ENCODE measurements around the gene LRRC71.

LRRC71 gene

DNA sequence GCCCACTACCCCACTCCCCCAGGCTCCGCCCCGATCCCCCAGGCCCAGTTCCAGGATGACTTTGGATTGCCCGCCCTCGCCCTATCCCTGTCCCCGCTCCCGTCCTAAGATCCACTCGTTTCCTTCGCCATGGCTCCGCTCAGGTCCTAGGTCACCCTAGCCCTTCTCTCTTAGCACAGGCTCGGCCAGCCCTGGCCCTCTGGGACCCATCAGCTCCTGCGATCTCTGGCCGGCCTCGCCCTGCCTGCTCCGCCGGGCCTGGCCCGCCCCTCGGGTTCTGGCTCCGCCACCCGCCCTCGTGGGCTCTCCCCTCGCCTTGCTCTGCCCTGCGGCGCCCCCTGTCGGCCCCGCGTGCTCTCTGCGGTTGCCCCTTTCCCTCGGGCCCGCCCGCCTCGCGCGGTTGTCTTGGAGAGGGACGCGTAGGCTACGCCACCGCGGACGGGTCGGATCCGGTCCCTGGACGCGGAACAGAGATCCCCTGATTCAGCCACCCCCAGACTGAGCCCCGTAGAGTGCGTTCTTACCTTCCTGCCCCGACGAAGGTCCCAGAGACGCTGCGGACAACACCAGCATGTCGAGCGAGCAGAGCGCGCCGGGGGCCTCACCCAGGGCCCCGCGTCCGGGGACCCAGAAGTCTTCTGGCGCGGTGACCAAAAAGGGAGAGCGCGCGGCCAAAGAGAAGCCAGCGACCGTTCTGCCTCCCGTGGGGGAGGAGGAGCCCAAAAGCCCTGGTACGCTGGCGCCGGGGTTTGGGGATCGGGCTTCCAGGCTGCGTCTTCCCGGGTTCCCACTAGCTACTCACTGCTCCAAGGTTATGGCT, at the start of gene LRRC71:
Gene LRRC71 (plus strand): TSS at position 400 of the 820 bp plus-strand sequence. CDS start 172 bp downstream, at position 572.
- DNase-seq: no peak

DNA sequence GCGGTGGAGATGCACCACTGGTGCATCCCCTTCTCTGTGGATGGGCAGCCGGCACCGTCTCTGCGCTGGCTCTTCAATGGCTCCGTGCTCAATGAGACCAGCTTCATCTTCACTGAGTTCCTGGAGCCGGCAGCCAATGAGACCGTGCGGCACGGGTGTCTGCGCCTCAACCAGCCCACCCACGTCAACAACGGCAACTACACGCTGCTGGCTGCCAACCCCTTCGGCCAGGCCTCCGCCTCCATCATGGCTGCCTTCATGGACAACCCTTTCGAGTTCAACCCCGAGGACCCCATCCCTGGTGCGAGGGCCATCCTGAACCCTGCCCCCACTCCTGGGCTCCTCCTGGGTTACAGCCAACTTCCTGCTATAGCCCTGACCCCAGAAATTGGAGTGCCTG, 46.8 kb upstream of the LRRC71 start:
- no peak for DNase-seq

DNA sequence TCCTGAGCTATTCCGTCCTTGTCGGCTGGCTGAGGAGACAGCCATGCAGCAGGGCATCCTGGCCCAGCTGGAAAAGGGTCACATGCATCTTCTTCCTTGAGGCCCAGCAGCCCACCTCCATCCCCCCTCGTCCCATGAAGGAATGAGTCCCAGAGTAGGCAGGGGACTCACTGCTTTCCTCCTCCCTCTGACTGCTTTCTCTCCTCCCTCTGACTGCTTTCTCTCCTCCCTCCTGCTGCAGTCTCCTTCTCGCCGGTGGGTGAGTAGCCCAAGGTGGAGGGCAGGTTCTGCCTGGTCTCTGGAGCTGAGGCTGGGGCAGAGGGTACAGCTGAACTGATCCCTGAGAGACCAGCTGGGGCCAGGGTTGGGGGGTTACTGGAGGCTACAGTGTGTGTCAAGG, 46.3 kb upstream of the LRRC71 start:
- no peak for DNase-seq

DNA sequence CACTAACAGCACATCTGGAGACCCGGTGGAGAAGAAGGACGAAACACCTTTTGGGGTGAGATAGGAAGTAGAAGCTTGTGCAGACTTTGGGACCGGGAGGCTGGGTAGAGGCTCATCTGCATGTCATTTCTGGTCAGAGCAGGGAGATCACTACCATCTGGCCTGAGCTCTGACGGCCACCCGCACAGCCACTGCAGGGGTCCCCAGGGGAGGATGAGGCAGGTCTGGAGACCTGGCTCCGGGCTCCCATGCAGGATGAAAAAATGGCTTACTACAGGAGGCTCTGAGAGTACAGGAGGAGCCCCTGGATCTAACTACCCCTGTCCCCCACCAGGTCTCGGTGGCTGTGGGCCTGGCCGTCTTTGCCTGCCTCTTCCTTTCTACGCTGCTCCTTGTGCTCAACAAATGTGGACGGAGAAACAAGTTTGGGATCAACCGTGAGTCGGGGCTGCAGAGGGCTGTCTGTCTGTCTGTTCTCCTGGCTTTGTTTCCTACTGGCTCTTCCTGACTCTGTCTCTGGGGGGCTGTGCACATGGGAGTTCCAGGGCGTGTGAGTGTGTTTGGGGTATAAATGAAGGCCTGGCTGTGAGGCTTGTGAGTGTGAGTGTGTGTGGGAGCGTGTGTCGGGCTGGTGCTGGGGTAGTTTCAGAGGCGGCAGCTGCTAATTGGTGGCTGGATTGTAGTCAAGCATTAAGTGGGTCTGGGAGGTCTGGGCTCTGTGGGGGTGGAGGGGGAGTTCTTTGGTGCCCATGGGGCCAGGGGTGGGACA, 45.7 kb upstream of the LRRC71 start:
- DNase-seq: no peak

DNA sequence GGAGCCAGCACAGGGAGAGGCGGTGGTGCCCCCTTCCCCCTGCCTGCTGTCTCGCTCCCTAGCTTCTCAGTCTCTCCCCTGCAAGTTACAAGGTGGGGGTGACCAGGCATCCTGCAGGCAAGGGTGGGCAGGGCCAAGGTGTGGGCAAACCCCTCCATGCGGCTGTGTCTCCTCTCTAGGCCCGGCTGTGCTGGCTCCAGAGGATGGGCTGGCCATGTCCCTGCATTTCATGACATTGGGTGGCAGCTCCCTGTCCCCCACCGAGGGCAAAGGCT, 45.2 kb upstream of the LRRC71 start:
- DNase-seq: no peak

DNA sequence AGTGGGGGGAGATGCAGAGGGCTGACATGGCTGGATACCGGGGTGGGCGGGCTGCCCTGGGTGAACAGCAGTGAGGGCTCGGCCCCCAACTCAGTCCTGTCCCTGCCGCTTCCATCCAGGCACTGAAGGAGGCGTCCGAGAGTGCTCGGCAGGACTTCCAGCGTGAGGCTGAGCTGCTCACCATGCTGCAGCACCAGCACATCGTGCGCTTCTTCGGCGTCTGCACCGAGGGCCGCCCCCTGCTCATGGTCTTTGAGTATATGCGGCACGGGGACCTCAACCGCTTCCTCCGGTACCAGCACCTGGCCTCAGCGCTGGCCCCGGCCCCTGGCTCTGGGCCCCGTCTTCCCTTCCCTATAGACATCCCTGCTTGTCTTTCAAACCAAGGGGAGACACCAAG, 44.2 kb upstream of the LRRC71 start:
- no peak for DNase-seq

DNA sequence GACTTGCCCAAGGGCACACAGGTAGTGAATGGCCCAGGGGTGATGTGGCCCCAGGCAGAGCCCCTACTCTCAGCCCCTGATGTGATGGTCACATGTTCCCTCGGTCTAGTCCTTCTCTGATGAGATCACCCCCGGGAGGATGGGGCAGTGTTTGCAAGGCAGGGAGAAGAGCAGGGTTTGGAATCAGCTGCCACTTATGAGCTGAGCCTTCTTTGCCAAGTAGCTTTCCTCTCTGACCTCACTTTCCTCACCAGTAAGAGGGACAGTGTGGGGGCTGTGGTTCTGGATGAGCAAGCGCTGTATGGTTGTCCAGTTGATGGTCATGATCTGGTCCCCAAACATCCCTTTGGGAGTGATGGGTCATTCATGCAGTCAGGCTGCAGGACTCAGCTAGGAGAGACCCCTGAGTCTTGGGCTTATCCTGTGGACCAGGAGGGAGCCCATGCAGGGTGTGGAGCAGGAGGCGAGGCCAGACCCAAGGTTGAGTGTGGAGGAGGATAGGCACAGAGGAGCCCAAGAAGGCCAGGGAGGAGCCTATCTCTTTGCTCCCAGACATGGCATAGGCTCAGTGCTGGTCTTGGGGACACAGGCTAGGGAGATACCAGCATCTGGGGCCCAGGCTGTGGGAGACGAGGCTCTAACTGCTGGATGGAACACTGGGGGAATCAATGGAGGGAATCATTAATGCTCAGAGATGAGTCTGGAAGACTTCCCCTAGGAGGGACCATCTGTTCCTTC, 42.8 kb upstream of the LRRC71 start:
- no peak for DNase-seq

DNA sequence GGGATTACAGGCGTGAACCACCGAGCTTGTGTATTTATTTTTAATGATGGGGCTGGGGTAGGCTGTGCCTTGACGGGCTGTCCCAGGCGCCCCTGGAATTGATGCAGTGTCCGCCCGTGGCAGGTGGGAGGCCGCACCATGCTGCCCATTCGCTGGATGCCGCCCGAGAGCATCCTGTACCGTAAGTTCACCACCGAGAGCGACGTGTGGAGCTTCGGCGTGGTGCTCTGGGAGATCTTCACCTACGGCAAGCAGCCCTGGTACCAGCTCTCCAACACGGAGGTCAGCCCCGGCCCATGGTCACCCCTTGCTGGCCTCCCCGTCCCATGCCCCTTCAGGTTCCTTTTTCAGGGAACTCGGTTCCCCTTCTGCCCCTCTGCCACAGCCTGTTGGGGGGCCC, 40.6 kb upstream of the LRRC71 start:
- no peak for DNase-seq

DNA sequence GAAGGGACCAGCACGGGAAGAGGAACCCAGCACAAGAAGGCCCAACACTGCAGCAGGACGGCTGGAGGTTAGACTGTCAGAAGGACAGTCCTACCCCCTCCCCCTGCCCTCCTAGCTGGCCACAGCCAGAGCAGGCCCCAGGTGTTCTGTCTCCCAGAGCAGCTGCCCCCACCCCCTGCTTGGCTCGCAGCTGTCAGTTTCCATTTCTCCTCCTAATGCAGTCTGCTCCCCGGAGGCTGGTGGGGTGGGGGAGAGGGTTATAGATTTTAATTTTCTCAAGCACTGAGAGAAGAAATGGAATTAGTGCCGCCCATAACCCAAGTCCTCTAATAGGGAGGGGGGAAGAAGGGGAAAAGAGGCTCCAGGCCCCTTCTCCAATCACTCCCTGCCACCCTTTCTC, 40.0 kb upstream of the LRRC71 start:
- DNase-seq: no peak

DNA sequence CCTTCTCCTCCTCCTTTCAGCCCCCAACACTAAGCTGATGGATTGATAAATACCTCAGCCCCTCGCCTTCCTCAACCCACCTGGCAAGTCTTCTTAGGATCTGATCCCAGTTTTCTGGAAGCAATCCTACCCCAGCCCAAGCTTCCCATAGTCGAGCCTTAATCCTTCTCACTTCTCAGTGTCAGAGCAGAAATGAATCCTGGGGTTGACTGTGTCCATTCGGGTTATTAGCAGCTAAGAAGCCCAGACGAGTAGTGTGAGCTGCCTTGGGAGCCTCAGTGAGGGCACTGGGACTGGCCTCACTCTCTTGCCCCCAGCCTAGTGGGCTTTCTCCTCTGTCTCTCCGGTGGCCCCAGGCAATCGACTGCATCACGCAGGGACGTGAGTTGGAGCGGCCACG, 39.3 kb upstream of the LRRC71 start:
- DNase-seq: no peak

DNA sequence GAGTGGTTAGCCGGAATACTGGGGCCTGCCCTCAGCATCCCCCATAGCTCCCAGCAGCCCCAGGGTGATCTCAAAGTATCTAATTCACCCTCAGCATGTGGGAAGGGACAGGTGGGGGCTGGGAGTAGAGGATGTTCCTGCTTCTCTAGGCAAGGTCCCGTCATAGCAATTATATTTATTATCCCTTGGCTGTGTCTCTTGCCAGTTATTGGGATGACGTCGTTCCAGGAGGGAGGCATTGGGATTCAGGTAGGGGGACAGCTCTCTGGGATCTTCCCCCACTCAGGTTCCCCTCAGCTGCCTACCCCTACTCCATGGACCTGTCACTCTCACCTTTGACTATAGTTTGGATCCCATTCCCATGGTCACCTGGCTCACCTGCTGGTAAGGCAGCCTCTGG, 38.8 kb upstream of the LRRC71 start:
- DNase-seq: no peak

DNA sequence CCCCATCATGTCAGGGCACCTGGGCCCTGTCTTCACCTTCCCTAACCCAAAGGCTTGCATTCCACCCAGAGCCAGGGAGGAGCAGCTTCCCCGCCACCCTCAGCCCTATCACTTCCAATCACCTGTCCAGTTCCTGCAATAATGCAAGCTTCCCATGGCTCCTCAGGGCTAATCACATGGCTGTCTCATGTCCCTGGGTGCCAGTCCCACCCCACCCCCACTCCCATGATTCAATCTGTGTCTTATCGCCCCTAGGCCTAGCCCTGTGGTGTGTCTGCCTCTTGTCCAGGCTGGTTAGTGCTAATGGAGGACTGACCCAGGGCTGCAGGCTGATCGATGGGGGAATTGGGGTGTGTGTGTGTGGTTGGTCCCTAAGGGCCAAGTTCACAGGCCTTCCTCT, 37.9 kb upstream of the LRRC71 start:
- DNase-seq: no peak

DNA sequence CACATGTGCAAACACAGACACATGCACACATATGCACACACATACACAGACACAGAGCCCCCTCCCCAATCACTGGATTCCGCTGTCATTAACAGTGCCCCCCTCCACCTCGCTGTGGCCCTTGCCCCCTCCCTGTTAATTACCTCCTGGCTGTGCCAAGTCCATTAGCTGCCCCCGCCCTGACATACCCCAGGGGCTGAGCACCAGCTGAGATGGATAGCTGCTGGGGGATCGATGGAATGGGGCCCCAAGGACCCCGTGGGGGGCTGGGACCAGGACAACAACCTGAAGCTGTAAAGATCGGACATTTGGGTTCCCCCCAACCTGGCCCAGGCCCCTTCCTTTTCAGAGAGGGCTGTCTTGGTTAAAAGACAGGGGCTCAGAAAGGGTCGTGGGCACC, 36.5 kb upstream of the LRRC71 start:
- DNase-seq: no peak

DNA sequence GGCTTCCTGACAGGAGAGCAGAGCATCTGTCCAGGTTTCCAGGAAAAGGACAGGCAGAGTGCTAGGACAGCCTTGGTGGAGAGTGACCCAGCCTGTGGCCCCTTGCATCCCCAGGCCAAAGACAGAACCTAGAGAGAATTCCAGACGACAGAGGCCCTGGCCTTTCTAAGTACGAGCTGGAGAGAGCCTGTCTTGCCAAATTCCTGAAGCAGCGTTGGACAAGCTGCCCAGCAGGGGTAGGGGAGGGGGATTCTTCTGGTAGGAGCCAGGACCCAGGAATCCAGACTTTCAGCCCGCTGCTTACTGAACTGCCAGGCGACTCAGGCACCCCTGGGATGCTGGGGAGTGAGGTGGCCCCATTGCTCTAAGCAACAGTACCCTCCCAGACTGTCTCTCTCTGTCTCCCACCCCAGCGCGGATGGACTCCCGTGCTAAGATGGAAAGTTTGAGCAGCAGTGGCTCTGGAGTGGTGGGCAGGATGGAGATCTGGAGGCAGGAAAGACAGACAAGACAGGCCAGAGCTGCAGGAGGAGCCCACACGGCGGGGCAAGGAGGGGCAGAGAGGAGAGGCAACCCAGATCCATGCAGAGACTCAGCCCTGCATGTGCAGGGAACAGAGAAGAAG, 35.8 kb upstream of the LRRC71 start:
- no peak for DNase-seq

DNA sequence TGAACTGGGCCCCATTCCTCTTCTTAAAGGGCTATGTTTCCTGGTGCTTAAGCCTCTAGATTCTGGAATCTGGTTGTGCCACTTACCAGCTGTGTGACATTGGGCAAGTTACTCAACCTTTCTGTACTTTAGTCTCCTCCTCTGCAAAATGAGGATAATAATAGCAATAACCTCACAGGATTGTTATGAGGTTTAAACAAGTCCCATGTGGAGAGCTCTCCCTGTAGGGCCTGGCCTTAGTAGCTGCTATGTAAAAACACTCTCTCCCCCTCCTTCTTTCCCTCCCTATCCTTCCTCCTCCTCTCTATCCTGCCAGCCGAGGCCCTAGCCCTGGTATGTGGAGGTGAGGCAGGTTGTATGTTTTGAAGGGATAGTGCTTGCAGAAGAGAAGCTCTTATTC, 35.1 kb upstream of the LRRC71 start:
- DNase-seq: no peak

DNA sequence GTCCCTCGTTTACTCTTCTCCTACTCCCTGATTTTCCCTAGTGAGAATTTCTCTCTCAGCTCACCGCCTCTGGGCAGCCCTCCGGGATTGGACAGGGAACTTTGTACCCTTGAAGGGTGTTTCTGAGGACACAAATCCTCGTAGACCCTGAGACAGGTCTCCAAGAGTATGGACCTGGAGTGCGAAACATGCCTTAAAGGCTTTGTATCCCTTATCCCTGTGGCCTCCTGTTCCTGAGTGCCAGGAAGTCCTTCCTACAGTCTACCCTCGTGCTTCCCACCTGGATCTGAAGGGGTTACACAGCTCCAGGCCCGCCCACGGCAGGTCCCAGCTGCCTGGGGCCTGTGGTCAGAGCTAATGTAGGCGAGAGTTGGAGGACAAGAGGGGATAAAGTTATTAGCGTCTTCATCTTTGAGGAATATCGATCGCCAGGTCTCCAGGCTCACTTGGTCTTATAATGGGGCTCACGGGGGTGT, 34.5 kb upstream of the LRRC71 start:
- DNase-seq: no peak

DNA sequence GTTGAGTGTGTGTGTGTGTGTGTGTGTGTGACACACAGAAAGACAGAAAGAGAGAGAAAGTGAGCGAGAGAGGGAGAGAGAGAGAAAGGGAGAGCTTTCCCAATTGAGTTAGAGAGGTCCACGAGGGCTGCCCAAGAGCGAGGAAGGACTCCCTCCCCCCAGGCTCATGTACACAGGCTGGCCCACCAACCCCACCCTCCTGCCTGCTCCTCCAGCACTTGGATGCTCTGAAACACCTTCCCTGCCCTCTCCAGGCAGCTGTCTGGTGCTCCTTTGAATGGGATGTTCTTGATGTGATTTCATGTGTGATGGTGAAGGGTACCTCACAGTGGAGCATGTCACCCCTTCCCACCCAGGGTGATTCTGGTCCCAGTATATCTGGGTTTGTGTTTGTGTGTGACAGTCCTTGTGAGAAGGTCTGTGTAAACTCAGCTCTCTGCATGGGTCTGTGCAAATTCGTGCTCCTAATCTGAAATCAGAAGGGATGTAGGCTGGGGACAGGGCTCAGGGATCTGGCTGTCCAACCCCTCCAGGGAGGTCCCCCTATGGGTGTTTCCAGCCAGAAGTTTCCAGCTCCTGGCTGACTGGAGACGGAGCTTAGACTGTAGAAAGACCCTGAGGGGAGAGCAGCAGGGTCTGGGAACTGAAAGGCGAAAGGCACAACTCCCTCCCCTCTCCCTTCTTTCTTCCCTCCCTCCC, 33.7 kb upstream of the LRRC71 start:
- no peak for DNase-seq

DNA sequence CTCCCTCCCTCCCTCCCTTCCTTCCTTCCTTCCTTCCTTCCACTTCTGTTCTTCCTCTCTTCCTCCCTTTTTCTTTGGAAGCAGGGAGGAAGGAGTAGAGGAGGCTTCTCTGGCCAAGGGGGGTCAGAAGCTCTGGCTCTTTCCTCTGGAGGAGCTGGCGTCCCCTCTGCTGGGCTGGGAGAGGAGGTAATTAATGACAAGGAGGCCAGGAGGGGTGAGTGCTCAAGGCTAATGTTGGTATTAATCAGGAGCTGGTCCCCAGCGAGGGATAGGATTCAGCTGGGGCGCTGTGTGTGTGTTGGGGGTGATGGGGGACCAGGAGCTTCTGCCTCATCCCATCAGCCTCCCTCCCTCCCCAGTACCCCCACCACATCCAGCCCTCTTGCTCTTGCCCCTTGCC, 33.1 kb upstream of the LRRC71 start:
- no peak for DNase-seq

DNA sequence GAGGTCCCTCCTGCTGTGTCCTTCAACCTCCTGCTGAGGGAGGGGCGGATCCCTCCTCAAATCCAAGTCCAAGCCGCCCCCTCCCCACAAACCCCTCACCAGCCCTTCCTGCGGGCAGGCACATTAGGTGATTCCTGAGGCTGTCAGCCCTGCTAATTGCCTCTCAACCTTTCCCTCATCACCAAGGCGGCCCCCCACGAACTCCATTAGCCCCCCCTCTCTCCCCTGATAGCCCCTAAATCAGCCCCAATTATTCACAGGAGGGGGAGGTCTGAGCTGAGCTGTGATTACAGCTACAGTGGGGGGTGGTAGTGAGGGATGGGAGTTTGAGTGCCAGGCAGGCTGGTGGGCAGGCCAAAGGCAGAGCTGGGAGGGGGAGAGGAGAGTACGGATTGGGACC, 32.7 kb upstream of the LRRC71 start:
- DNase-seq: no peak

DNA sequence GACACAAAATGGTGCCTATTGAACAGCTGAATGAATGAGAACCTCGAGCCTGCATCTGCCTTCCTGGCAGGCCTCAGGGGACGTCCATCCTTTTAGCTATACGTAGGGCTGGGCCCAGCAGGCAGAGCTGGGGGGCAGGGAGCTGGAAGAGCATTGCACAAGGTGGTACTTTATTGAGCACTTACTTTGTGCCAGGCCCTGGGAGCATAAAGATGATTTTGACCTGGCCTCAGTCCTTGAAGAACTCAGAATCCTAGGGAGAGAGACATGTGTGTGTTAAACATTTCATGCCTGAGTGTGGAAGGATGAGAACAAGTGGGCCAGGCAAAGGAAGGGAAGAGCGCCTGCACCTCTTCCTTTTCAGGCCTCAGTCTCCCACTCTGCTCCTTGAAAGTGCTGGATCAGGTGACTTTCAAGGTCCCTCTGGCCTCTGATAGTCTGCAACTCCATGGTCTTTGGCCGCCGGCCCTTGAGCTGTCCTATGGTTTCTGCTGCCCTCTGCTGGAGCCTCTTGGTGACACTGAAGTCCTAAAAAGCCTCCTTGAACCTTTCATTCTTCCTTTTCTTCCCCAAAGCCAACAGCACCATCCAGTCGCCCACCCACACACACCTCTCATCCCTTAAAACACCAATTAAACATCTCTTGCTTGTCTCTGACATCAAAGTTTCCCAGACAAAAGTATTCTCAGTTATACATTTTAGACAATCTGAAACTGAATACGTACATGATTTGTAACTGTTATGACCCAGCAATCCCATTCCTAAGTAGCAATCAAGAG, 30.4 kb upstream of the LRRC71 start:
- peak; percentile 74 for DNase-seq

DNA sequence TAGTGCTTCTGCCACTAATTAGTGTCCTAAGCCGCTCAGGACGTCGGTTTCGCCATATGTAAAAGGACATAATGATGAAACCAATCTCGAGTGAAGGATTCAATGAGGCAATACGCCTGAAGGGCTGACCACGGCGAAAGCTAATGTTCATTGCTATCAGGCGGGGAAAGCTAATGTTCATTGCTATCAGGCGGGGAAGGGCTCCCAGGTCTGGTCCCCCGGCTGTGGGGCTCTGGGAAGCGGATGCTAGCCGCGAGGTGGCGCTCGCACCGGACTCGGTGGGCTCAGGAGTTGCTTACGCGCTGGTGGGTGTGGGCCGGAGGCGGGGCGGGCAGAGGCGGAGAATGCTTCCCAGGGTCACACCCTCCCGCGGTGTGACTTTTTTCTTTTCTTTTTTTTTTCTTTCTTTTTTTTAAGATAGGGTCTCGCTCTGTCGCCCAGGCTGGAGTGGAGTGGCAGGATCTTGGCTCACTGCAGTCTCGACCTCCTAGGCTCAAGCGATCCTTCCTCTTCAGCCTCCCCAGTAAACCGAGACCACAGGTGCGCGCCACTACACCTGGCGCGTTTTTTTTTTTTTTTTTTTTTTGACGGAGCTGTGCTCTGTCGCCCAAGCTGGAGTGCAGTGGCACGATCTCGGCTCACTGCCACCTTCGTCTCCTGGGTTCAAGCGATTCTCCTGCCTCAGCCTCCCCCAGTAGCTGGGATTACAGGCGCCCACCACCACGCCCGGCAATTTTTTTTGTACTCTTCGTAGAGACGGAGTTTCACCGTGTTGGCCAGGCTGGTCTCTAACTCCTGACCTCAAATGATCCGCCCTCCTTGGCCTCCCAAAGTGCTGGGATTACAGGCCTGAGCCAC, 28.0 kb upstream of the LRRC71 start:
- DNase-seq: no peak

Measured in SHP77 treated with DMSO at 0.1 percent for 48 hours (cell line).